GM18907 (cell line): ENCODE results near the gene OCSTAMP.

Experiments
- ATAC-seq: cut with Tn5 transposase; IDR thresholded peaks from one replicate; pipeline ENCODE4 v1.9.1; 2021; ENCODE audit warnings: mild to moderate bottlenecking, moderate library complexity; ENCODE audit not compliant: unreplicated experiment

The OCSTAMP gene

DNA sequence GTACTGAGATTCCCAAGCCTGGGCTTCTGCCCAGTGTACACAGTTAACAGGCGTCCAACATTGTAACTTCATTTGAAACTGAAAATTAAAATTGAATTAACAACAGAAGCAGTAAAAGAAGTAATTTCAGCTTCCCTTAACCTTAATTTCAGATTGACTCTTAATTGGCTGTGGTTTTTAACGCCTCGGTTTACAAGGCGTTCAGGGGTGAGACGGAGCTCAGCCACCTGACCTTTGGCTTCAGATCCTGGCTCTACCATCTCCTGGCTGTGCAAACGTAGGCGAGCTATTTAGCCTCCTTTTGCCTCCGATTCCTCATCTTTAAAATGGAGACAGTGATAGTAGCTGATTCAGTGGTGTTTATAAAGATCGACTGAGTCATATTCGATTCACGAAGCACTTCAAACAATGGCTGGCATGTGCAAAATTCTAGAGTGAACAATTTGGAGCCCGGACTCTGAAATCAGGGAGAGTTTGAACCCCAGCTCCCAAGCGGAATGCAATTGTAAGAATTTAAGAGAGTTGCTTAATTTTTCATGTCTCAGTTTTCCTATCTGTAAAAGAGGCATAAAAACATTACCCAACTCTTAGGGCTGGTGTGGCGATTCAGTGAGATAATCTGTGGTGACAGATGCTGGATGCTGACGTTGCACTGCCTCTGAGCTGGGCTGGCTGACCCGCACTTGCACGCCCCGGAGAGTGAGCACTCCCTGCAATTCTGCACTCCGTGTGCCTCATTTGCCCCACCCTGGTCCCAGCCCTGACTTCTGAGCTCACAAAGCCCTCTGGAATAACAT, 23.5 kb upstream of the OCSTAMP start:
- ATAC-seq, result no peak

DNA sequence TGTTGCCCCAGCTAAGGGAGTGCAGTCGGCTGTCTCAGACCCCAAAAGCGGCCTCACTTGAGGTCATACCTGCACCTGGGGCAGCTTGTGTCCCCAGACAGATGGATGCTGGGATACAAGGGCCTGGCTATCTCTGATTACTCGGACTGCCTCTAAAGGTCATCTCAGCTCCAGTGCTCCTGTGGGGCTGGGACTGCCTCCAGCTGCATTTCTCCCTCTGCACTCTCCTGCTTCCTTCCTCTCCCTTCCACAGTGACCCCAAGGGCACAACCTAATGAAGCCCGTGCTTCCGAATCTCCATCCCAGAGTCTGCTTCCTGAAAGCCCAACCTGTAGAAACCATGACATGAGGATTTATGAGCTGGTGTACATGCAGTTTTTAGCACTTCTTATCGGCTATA, 22.8 kb upstream of the OCSTAMP start:
- ATAC-seq, result no peak

DNA sequence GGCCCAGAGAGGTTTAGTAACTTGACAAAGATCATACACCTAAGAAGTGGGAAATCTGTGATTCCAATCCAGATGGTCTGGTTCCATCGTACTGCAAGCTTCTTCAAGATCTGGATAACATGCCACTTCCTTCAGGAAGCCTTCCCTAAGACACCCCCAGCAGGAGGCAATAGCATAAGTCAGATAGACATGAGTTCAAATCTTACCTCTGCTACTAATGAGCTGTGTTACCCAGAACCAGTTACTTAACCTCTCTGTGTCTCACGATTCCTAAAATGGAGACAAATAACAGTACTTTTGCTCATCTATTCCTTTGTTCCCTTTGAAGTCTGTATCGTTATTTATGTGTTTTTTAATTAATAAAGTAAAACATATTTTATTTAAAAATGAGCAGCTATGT, 22.3 kb upstream of the OCSTAMP start:
- no peak for ATAC-seq

DNA sequence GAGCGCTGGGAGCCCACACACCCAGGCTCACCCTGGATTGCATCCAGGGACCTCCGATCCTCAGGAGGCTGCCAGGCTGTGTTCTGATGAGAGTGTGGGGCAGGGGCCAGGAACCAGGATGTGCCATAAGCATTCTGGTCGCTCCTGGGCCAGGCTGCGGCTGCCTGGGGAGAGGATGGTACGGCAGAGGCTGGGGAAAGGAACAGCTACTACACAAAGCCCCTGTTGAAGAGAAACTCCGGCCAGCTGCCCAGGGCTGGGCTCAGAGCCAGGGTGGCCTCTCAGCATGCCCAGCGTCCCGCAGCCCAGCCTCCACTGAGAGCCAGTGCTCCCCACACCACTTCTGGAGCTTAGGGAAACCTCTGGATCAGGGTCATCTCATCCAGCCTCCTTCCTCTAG, 21.7 kb upstream of the OCSTAMP start:
- ATAC-seq, result no peak

DNA sequence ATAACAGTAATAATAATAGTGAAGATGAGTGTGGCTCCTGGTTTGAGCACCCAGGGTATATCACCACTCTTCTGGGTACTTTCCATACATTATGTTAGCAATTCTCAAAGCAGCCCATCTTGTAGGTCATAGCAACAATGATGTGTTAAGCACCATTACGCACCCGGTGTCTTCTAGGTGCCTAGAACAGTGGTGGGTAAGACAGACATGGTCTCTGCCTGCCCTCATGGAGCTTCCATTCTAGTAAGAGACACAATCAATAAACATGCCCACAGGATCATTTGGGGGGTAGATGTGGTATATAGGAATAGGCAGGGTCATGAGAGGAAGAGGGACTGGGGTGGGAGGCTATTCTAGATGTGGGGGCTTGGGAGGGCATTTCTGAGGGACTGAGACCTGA, 21.0 kb upstream of the OCSTAMP start:
- no peak for ATAC-seq

DNA sequence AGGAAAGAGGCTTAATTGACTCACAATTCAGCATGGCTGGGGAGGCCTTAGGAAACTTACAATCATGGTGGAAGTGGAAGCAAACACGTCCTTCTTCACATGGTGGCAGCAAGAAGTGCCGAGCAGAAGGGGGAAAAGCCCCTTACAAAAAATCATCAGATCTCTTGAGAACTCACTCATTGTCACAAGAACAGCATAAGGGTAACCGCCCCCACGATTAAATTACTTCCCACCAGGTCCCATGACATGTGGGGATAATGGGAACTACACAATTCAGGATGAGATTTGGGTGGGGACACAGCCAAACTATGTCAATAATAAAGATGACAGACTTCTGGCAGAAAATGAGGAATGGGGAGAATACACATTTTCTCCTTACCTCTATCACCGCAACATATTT, 20.5 kb upstream of the OCSTAMP start:
- ATAC-seq, result no peak

DNA sequence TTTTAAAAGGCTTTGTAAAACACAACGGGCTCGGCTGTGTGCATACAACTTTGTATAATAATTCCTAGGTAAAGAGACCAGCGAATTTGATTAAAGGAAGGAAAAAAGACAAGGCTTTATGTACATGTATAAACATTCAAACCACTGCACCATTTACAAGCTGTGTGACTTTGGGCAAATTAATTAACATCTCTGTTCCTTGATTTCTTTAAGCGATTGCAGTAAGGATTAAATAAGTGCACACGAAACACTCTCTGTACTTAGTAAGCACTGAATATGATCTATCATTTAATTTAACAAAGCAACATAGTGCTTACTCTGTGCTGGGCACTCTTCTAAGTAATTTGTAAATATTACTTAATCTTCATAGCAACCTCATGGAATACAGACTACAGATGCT, 19.5 kb upstream of the OCSTAMP start:
- ATAC-seq, result no peak

DNA sequence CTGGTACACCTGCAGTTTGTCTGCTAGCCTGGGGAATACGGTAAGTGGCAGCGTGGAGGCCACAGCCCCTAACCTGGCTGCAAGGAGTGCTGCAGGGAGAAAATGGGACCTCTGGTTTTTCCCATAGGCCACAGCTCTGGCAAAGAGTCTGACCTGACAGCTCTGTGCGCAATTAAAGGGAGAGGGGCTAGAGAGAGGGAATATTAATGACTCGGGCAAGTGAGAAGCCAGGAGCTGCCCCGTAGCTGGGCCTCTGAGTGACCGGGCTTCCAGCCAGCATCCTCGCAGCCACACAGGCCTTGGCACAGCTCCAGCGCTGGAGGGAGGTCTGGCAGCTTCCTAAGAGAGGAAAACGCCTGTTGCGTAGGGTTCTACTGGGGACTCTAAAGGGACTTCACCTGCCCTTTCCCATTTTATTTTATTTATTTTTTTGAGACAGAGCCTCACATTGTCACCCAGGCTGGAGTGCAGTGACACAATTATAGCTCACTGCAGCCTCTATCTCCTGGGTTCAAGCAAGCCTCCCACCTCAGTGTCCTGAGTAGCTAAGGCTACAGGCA, 18.2 kb upstream of the OCSTAMP start:
- ATAC-seq, result no peak

DNA sequence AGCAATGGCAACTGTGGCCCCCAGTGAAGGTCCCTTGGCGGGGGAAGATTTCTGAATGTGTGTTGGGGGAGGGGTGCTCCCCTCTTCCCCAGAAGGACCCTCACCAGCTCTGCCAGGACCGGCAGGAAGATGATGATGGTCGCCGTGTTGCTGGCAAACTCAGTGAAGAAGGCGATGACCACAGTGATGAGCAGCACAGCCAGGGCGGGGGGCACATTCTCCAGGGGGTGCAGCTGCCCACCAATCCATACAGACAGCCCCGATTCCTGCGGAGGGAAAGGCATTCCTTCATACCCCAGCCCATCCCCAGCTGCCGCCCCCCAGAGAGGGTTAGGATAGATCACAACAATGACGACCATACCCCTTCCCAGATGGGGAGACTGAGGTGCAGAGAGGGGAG, 15.7 kb upstream of the OCSTAMP start:
- no peak for ATAC-seq

DNA sequence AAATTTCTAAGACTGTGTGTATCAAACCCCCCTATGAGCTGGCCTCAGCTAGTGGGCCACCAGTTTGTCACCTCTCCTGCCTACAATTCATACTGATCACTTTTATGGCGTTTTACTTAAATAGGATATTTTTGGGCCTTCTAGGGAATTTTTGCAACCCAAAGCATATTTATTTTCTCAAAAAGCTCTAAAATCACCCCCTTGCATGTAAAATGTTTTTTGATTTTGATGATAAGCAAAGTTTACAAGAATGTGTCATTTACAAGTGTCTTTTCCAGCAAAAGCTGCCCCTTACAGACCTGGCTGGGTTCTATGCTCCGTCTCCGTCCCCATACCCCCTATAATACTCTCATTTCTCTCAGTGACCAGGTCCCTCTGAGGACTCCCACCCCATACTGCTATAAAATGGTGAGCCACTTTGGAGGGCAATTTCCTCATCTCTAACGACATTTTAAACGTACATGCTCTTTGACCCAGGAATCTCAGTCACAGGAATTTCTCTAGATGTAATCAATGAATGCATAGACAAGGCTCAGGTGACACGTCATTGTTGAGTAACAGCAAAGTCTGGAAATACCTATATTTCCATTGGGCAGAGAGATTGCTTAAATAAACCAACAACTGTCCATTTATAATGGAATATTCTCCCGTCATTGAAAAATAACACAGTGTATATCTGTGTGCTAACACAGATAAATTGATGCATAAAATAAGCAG, 13.9 kb upstream of the OCSTAMP start:
- ATAC-seq, result no peak

DNA sequence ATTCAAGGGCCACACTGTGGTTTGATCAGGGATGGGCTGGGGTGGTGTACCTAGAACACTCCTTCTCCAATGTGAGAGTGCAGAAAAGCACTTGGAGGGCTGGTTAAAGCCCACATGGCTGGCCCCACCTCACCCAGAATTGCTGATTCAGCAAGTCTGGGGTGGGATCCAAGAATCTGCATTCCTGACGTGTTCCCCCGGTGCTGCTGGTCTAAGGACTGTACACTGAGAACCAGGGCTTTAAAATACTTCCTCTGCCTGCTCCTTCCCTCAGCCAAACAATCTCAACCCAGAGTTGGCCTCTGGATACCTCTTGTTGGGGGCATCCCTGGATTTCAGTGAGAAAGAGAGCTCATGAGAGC, 13.4 kb upstream of the OCSTAMP start:
- no peak for ATAC-seq

DNA sequence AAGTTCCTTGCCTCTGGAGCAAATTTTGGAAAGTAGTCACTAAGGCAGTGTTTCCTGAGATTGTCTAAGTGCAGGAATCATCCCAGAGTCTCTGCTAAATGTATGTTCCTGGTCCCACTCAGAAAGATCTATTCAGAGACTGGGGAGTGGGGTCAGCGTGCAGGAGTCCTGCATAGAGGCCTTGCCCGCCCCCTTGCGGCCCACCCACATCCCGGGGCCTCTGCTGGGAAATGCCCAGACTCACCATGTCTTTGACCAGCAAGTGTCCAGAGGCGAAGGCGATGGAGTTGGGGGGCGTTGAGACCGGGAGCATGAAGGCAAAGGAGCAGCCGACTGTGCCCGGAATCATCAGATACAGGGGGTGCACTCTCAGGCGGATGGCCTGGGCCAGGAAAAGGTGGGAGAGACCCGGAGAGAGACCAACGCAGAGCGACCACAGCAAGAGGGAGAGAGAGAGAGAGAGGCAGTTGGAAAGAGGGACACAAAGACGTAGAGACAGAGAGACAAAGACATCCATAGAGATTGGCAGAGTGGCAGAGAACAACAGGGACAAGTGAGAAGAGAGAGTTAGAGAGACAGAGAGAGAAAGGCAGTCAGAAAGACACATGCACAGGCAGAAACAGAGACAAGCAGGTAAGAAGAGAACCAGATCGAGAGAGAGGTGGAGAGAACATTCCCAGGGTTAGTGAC, 12.9 kb upstream of the OCSTAMP start:
- ATAC-seq, result no peak

DNA sequence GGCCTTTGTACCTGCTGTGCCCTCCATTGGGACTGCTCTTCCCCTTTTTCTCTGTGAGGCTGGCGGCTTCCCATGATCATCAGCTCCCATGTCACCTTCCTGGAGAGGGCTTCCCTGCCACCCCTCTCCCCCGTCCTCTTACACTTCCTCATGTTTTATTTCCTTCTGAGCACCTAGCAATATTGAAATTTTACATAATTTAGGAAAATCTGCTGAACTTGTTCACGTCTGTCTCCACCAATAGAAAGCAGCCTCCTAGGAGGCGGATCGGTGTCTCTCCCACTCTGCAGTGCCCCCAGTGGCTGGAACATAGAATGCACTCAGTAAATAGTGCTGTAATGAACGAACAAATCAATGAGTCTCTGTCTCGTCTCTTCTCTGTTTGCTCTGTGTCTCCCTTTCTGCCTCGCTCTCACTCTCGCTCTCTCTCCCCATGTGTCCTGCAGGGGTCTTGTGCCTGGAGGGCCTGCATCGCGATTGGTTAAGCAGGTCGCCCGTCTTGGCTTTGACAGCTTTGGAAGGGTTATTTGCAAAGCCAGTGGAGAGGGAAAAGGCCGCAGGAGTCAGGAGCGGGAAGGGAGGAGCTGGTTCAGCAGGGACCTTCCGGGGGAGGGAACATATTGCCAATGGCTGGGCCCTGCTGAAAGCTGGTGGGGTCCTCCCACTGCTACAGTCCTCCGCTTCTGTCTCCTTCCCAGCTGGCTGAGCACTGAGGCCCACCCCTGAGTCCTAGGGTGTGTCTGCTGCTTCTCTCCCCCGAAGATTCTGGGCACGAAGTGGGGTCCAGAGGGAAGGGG, 12.1 kb upstream of the OCSTAMP start:
- ATAC-seq, result no peak

DNA sequence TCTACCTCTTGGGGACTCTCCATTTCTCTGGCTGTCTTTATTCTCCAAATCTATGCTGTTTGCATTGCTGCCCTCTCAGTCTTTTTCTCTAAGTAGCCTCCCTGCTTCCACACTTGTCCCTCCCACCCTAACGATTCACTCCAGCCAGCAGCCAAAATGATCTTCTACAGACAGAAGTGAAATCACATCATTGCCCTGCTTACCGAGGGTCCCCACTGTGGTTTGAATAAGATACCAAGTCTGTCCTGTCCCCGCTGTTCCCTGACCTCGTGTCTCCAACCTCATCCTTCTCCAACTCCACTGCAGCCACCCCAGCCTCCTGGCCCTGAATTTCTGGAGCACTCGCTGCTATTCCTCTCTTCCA, 11.5 kb upstream of the OCSTAMP start:
- no peak for ATAC-seq

DNA sequence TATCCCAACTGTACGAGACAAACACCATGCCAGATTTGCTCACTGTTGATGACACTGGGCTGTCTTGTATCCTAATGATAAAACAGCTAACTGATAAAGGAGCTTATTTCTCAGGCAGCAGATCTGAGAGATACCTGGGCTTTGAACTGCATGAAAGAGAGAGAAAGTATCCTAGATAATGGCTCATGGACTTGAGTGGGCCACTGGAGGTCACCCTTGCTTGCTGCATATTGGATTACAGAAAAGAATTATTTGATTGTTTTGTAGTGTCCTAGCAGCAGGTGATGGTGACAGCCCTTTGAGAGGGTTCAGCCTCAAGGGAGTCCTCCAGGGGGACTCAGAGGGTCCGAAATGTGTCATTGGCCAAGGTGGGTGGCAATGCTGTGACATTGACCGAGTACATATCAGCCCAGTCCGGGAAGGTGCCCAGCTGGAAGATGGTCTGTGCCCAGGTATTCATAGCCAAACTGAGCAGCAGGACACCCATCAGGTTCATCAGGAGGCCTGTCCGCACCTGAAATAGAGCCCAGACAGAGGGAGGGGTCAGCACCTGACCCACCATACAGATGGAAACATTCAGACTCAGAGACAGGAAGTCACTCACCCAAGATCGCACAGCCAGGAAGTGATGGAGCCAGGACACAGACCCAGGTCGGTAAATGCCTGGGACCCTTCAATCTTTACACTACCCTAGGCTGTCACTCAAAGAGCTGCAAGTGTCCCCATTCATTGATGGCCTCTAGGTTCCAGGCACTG, 9.4 kb upstream of the OCSTAMP start:
- ATAC-seq, result no peak

DNA sequence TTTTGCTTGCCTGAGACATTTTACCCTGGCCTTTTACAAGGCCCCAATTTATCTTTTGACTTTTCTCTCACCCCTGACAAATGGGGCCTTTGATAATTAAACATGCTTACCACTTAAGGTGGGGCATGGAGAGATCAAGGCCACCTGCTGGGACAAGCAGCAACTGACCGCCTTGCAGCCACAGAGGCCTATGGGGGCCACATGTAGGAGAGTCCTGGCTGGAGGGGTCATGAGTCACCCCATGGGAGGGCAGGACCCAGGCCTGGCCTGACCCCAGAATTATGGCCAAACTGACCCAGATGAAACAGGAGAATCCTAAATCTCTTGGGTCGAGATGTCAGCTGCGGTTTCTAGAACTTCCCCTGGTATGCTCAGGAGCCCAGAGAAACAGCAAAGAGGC, 8.5 kb upstream of the OCSTAMP start:
- no peak for ATAC-seq

DNA sequence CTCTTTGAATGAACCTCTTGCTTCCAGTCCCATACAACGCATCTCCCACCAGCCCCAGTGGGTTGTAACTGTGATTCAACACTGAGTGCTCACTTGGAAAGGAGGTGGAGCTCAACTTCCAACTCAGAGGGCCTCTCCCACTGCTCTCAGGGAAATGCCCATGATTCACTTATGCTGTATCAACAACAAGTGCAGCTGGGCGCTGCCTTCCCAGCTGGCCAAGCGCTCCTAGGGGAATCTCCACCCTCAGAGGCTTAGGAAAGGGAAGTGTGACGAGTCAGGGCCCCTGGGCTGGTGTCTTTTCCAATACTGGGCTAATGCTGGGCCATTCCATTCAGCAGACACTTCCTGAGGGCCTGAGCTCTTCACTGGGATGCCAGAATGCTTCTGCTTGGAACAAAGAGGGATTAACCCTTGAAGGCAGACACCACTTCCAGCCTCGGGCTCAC, 8.1 kb upstream of the OCSTAMP start:
- no peak for ATAC-seq

DNA sequence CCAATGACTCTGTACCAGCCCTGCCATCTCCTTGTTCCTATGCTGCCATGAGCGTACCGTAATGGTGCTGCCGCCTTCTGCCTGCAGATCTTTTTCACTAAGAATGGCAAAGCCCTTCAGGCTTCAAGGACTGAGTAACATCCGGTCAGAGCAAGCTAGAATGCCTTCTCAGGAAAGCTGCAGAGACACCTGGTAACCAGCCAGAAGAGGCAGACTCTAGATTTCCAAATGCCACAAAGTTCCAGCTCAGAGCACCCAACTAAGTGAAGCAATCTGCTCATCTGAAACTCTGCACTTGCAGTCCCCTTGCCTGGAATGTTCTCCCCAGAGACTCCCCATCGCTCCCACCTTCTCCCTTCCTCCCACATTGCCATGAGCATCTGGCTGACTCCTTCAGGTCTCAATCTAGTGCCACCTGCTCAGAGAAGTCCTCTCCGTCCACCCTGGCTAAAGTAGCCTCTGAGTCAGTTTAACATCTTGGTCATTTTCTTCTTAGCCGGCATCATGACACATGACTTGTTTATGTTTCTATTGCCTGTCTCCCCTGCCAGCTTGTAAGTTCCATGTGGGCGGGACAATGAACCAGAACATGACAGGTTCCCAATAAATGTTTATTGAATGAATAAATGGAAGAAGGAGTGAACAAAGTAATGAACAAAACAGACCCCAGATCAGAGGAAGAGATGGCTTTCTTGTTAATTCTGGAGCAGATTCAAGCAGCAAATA, 6.9 kb upstream of the OCSTAMP start:
- ATAC-seq, result no peak

DNA sequence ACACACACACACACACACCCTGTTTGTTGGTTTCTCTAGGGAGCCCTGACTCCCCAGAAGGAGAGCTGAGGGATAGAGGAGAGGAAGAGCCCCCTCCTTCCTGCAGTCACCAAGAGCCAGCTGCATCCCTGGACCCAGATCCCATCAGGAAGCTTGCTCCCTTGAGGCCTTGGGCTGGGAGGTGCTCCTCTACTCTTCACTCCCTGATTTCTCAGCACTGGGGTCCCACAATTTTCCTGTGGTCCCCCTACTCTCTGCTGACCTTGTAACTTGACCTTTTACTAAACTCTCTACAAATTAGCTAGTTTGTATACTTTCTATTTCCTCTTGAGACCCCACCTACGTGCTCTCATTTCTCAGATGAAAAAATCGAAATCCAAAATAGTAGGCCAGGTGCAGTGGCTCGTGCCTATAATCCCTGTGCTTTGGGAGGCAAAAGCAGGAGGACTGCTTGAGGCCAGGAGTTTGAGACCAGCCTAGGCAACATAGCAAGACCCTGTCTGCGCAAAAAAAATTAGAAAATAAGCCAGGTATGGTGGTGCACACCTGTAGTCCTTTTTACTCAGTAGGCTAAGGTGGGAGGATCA, 5.0 kb upstream of the OCSTAMP start:
- no peak for ATAC-seq
